CD4-positive, alpha-beta T cell (primary cell): ENCODE results near the gene PRDM8. TPM values are rescaled to one million over a fixed set of nuclear protein-coding genes. Genes with fewer than 3 reads are reported as not detected.

Source experiments
- ATAC-seq: fragments of 200-7000 bp; cut with Tn5 transposase; one replicate; pipeline ENCODE4 v1.10.0; 2022; ENCODE audit warnings: mild to moderate bottlenecking; ENCODE audit not compliant: poor library complexity
- CTCF ChIA-PET: fragments of 350-600 bp; sonication (Branson Sonifier 250); formaldehyde crosslinking; loops from one replicate; lab custom pipeline; 2021; ENCODE audit warnings: antibody characterized with exemption, inconsistent platforms; lab: Charles Lee
- POLR2A ChIA-PET: fragments of 350-600 bp; sonication (Branson Sonifier 250); formaldehyde crosslinking; loops from one replicate; lab custom pipeline; 2021; ENCODE audit warnings: antibody characterized with exemption, inconsistent platforms; lab: Charles Lee
- DNase-seq, 14 experiments: peaks; one replicate each; pipeline ENCODE4 v3.0.0-alpha.2; 2013 to 2020; ENCODE audit warnings: mixed read lengths in 2 of 14
- H3K27ac ChIP-seq, 2 donors: one replicate each; pipeline versions ENCODE4 v1.5.1 to v1.7.0; 2013; ENCODE audit warnings: low read length in 2 of 2, low read depth in 1 of 2, mild to moderate bottlenecking in 1 of 2
- H3K27me3 ChIP-seq, 2 experiments: 1 replicate in 1 of 2; 2 replicates in 1 of 2; pipeline versions ENCODE4 v1.6.1 to v1.7.0; 2013; ENCODE audit warnings: low read length in 2 of 2, control low read depth in 1 of 2, mild to moderate bottlenecking in 1 of 2, moderate library complexity in 1 of 2; ENCODE audit not compliant: insufficient read depth in 2 of 2, control insufficient read depth in 1 of 2
- H3K36me3 ChIP-seq: one replicate; pipeline ENCODE4 v1.6.1; 2013; ENCODE audit warnings: low read length, control low read depth; ENCODE audit not compliant: insufficient read depth
- H3K4me1 ChIP-seq: one replicate; pipeline ENCODE4 v1.6.1; 2013; ENCODE audit warnings: low read length, control low read depth; ENCODE audit not compliant: insufficient read depth
- H3K4me3 ChIP-seq: one replicate; pipeline ENCODE4 v1.5.1; 2013; ENCODE audit warnings: mild to moderate bottlenecking, low read length, moderate library complexity
- H3K9me3 ChIP-seq, 2 experiments: 1 replicate in 1 of 2; 2 replicates in 1 of 2; pipeline versions ENCODE4 v1.6.1 to v1.7.0; 2013; ENCODE audit warnings: low read length in 2 of 2, mild to moderate bottlenecking in 2 of 2, control low read depth in 1 of 2, moderate library complexity in 1 of 2; ENCODE audit not compliant: control insufficient read depth in 1 of 2, insufficient read depth in 1 of 2
- H3K27ac Mint-ChIP-seq: one replicate; pipeline ENCODE4 v1.8.0; 2020; ENCODE audit warnings: mixed read lengths
- H3K27me3 Mint-ChIP-seq: one replicate; pipeline ENCODE4 v1.8.0; 2021; ENCODE audit warnings: mixed read lengths
- H3K36me3 Mint-ChIP-seq: one replicate; pipeline ENCODE4 v1.8.0; 2021; ENCODE audit warnings: low read depth, mixed read lengths
- H3K4me1 Mint-ChIP-seq: one replicate; pipeline ENCODE4 v1.8.0; 2021; ENCODE audit warnings: low read depth, mixed read lengths
- H3K4me3 Mint-ChIP-seq: one replicate; pipeline ENCODE4 v1.8.0; 2020; ENCODE audit warnings: mild to moderate bottlenecking, mixed read lengths
- H3K9me3 Mint-ChIP-seq: one replicate; pipeline ENCODE4 v1.8.0; 2020; ENCODE audit warnings: mixed read lengths
- intact Hi-C, 2 experiments: fragments of 100-400 bp; cut with DNase I in 1 of 2; cut with micrococcal nuclease in 1 of 2; formaldehyde crosslinking; loops; one replicate each; pipeline versions ENCODE4 v1.15.1 to v1.9.0; 2023 to 2025; cut with DNase I, micrococcal nuclease
- total RNA-seq, 174 experiments: library from RNA in 2 of 174; stranded (reverse) in 2 of 174; gene quantifications; one replicate each; pipeline ENCODE4 v1.2.3 and lab custom pipeline; 2021 to 2026
- TF ChIP-seq, protein P1 (sequence below): fragments of 200-600 bp; IDR thresholded peaks from one replicate; pipeline ENCODE4 v1.8.0; 2022; ENCODE audit warnings: antibody characterized with exemption, mild to moderate bottlenecking

Gene PRDM8
- total RNA-seq, 2 experiments from 2014 or later: 4.2 to 5.1 TPM

DNA sequence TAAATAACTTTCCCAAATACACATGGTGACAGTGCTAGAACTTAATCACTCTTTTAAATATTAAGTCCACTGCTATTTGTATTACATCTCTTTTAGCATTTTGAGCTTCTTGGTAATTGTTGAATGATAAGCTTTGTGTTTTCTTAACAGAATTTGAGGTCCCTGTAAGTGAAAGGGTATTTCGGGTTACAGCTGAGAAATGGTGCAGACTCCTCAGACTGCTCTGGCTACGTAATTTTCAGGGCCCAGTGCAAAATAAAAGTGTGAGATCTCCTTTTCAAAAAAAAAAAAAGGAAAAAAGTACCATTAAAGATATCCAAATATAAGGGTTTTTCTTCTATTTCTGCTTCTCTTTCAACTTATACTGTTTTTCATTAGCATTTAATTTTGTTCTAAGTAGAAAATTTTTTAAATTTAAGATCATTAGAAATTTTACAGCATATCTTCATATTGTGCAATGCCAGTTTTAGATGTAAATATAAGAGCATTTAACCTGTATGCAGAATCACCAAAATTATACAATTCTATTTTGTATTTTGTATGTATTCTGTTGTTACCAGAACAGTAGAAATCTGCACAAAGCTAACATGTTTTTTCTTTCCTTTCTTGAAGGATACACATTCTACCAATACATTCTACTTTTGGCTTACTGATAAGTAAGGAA lies 35.5 kb downstream of the PRDM8 start:
- H3K27ac Mint-ChIP-seq: no peak overlapping the region
- intact Hi-C loops: no loop called here
- Histone ChIP-seq H3K36me3 (no peaks in the 10 kb centered on the region), H3K4me3 (no peak overlapping the region), H3K27me3 (peaks cover 9 to 17% of the 10 kb centered on the region in 2 experiments), H3K4me1 (no peaks in the 10 kb centered on the region), H3K27ac (no peak overlapping the region), H3K9me3 (no peaks in the 10 kb centered on the region)
- no peaks in the 10 kb centered on the region for H3K36me3 Mint-ChIP-seq
- ChIA-PET CTCF (no interaction called here), POLR2A (no interaction called here)
- no peak overlapping the region for H3K4me3 Mint-ChIP-seq
- ATAC-seq (no peak), DNase-seq (no peak)
- H3K9me3 Mint-ChIP-seq: no peaks in the 10 kb centered on the region
- H3K4me1 Mint-ChIP-seq: no peaks in the 10 kb centered on the region
- peaks cover 34% of the 10 kb centered on the region for H3K27me3 Mint-ChIP-seq
- TF ChIP-seq, protein P1, sequence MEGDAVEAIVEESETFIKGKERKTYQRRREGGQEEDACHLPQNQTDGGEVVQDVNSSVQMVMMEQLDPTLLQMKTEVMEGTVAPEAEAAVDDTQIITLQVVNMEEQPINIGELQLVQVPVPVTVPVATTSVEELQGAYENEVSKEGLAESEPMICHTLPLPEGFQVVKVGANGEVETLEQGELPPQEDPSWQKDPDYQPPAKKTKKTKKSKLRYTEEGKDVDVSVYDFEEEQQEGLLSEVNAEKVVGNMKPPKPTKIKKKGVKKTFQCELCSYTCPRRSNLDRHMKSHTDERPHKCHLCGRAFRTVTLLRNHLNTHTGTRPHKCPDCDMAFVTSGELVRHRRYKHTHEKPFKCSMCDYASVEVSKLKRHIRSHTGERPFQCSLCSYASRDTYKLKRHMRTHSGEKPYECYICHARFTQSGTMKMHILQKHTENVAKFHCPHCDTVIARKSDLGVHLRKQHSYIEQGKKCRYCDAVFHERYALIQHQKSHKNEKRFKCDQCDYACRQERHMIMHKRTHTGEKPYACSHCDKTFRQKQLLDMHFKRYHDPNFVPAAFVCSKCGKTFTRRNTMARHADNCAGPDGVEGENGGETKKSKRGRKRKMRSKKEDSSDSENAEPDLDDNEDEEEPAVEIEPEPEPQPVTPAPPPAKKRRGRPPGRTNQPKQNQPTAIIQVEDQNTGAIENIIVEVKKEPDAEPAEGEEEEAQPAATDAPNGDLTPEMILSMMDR: no peak

DNA sequence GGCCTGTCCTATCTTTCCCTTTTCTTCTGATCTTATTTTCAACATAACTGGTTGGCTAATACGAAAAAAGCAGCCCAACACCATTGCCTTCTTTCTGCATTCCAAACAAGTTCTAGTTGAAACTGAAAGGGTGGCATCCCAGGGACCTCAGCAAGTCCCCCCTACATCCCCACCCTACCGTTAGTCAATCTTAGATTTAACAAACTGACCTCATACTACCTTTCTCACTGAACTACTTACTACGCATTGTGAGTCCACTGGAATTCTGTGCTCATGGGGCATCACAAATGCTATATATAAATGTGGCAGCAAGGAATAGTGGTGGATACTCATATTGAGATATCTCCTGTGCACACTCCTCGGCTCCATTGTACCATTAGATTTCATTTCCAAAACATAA lies 36.1 kb downstream of the PRDM8 start:
- POLR2A ChIA-PET: no interaction called here
- Histone ChIP-seq H3K27me3 (peaks cover 9 to 15% of the 10 kb centered on the region in 2 experiments), H3K27ac (no peak overlapping the region), H3K4me3 (no peak overlapping the region), H3K9me3 (no peaks in the 10 kb centered on the region), H3K4me1 (no peaks in the 10 kb centered on the region), H3K36me3 (no peaks in the 10 kb centered on the region)
- TF ChIP-seq, protein P1: no peak
- no peaks in the 10 kb centered on the region for H3K9me3 Mint-ChIP-seq
- CTCF ChIA-PET: no interaction called here
- H3K4me1 Mint-ChIP-seq: no peaks in the 10 kb centered on the region
- H3K36me3 Mint-ChIP-seq: no peaks in the 10 kb centered on the region
- no peak for DNase-seq
- no peak overlapping the region for H3K4me3 Mint-ChIP-seq
- peaks cover 32% of the 10 kb centered on the region for H3K27me3 Mint-ChIP-seq
- intact Hi-C loops: no loop called here
- ATAC-seq: no peak
- H3K27ac Mint-ChIP-seq: no peak overlapping the region

DNA sequence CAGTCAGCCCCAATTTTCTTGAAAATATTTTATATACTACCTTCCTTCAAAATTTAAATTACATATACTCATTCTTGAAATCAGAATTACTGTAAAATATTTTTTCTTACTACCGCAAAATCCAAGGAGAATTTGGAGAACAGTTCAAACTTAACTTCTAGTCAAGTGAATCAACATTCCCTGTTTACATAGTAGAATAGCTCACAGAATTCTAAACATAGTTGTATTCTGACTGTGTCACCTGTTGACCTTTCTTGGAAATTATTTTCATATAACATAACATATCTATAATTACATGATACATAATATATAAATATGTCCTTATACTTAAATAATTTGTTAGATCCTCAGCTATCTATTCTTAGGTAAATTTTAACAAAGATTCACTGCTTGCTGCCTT lies 38.1 kb downstream of the PRDM8 start:
- intact Hi-C loops: no loop called here
- CTCF ChIA-PET: no interaction called here

More for the DNA sequence above, 38.1 kb downstream of the PRDM8 start:
- Histone ChIP-seq H3K9me3 (no peaks in the 10 kb centered on the region), H3K4me1 (no peaks in the 10 kb centered on the region), H3K27me3 (peaks cover 2 to 9% of the 10 kb centered on the region in 2 experiments), H3K4me3 (no peak overlapping the region), H3K27ac (no peak overlapping the region), H3K36me3 (no peaks in the 10 kb centered on the region)
- H3K4me1 Mint-ChIP-seq: no peaks in the 10 kb centered on the region
- ATAC-seq (no peak), DNase-seq (no peak)
- H3K9me3 Mint-ChIP-seq: no peaks in the 10 kb centered on the region
- H3K36me3 Mint-ChIP-seq: no peaks in the 10 kb centered on the region
- H3K27me3 Mint-ChIP-seq: peaks cover 19% of the 10 kb centered on the region
- H3K4me3 Mint-ChIP-seq: no peak overlapping the region
- POLR2A ChIA-PET: no interaction called here
- TF ChIP-seq, protein P1: no peak
- H3K27ac Mint-ChIP-seq: no peak overlapping the region
